Right lobe of liver (tissue), 4 donors: ENCODE data around the gene EME2.

ENCODE experiments used
- CTCF ChIP-seq, 4 donors: fragments of 200-600 bp in 3 of 4; fragments of 450-650 bp in 1 of 4; IDR thresholded peaks; one replicate each; pipeline versions ENCODE4 v1.5.1 to v1.8.0; 2016 to 2022; ENCODE audit warnings: antibody characterized with exemption in 4 of 4, mild to moderate bottlenecking in 2 of 4
- POLR2A ChIP-seq: fragments of 450-650 bp; IDR thresholded peaks from one replicate; pipeline ENCODE4 v1.6.1; 2017; ENCODE audit warnings: antibody characterized with exemption, mild to moderate bottlenecking
- donor health status: DM: no; HTN: no; CAD: no.
- donor health status: DM: no; HTN: no; CAD: no.
- donor health status: DM: no; HTN: yes; CAD: no.

GRCh38 chr16:1810106-1810505 is 37.5 kb downstream of the EME2 start:
- TF ChIP-seq CTCF (IDR thresholded peaks at IDR 0.05) (no peak), POLR2A (no peak)
